ENCODE results near the gene PCMTD2. TPM values are rescaled to one million over a fixed set of nuclear protein-coding genes. Genes with fewer than 3 reads are reported as not detected.
A peak's percentile ranks its signal among the peaks of the same experiment; 100 is the strongest.

The PCMTD2 gene
- total and polyA plus RNA-seq, 4 experiments from 2014 or later = 52.5 to 196 (median 149) TPM

GRCh38 chr20:64212755-64213154 is 42.8 kb upstream of the PCMTD2 start:
- ChIA-PET POLR2A (ENCODE audit: partially characterized antibody) (no interaction called here), CTCF (ENCODE audit: partially characterized antibody) (no interaction called here)
- intact Hi-C loops (cut with micrococcal nuclease) = no loop called here
- H3K4me3 ChIP-seq (ENCODE audit: low read length in 2 of 2) = no peak overlapping the region
- H3K36me3 Mint-ChIP-seq = no peaks in the 10 kb centered on the region
- peaks cover 16 to 38% (median 17%) of the 10 kb centered on the region in 4 donors for H3K4me1 Mint-ChIP-seq
- H3K9me3 ChIP-seq (ENCODE audit: control insufficient read depth in 1 of 2, low read length in 2 of 2) = no peaks in the 10 kb centered on the region
- H3K36me3 ChIP-seq (ENCODE audit: insufficient read depth, low read length) = no peaks in the 10 kb centered on the region
- peak overlapping the region in 3 of 7 donors; percentile 31 to 86 (median 60) for H3K27ac Mint-ChIP-seq
- no peak for DNase-seq
- H3K9me3 Mint-ChIP-seq = no peaks in the 10 kb centered on the region
- no peak overlapping the region for H3K27ac ChIP-seq (ENCODE audit: low read depth, low read length)
- H3K27me3 ChIP-seq (ENCODE audit: insufficient read depth, low read length) = no peaks in the 10 kb centered on the region
- no peak overlapping the region for H3K4me3 Mint-ChIP-seq
- peaks cover 21% of the 10 kb centered on the region for H3K4me1 ChIP-seq (ENCODE audit: insufficient read depth, low read length)
- peaks cover 0 to 2% of the 10 kb centered on the region in 2 donors for H3K27me3 Mint-ChIP-seq

DNA sequence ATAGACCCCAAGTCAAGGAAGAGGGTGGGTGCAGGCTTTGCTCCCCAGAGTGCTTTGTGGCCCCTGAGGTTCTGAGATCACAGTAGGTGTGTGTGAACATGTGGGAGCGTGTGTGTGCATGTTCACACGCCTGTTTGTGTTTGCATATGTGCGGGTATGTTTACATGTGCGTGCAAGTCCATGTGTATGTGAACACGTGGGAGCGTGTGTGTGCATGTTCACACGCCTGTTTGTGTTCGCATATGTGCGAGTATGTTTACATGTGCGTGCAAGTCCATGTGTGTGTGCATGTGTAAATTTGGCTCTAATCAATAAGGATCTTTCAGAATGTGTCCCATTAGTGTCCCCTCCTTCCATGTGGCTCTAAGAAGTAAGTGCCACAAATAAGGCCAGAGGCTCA is 41.4 kb upstream of the PCMTD2 start:
- H3K36me3 Mint-ChIP-seq = no peaks in the 10 kb centered on the region
- CTCF ChIA-PET (ENCODE audit: partially characterized antibody) = no interaction called here
- no peaks in the 10 kb centered on the region for H3K36me3 ChIP-seq (ENCODE audit: insufficient read depth, low read length)
- no peaks in the 10 kb centered on the region for H3K27me3 ChIP-seq (ENCODE audit: insufficient read depth, low read length)
- H3K4me3 ChIP-seq (ENCODE audit: low read length in 2 of 2) = no peak overlapping the region
- POLR2A ChIA-PET (ENCODE audit: partially characterized antibody) = no interaction called here
- H3K4me1 Mint-ChIP-seq = peaks cover 17 to 42% (median 19%) of the 10 kb centered on the region in 4 donors
- H3K27ac Mint-ChIP-seq = peak overlapping the region in 1 of 7 donors; percentile 55
- no peaks in the 10 kb centered on the region for H3K27me3 Mint-ChIP-seq
- intact Hi-C loops (cut with micrococcal nuclease) = no loop called here
- peaks cover 22% of the 10 kb centered on the region for H3K4me1 ChIP-seq (ENCODE audit: insufficient read depth, low read length)
- no peaks in the 10 kb centered on the region for H3K9me3 ChIP-seq (ENCODE audit: control insufficient read depth in 1 of 2, low read length in 2 of 2)
- no peak overlapping the region for H3K27ac ChIP-seq (ENCODE audit: low read depth, low read length)
- no peaks in the 10 kb centered on the region for H3K9me3 Mint-ChIP-seq
- peak in 1 of 5 donors; percentile 4 for DNase-seq
- H3K4me3 Mint-ChIP-seq = peak overlapping the region in 1 of 8 donors; percentile 78

- Histone ChIP-seq H3K4me1 (ENCODE audit: insufficient read depth, low read length) (peaks cover 29% of the 10 kb centered on the region), H3K4me3 (ENCODE audit: low read length in 2 of 2) (no peak overlapping the region), H3K36me3 (ENCODE audit: insufficient read depth, low read length) (no peaks in the 10 kb centered on the region), H3K27me3 (ENCODE audit: insufficient read depth, low read length) (no peaks in the 10 kb centered on the region), H3K27ac (ENCODE audit: low read depth, low read length) (no peak overlapping the region), H3K9me3 (ENCODE audit: control insufficient read depth in 1 of 2, low read length in 2 of 2) (no peaks in the 10 kb centered on the region)
- Mint-ChIP-seq H3K4me1 (peaks cover 20 to 47% (median 23%) of the 10 kb centered on the region in 4 donors), H3K27ac (peak overlapping the region in 6 of 7 donors; percentile 0 to 88 (median 69)), H3K36me3 (no peaks in the 10 kb centered on the region), H3K4me3 (peak overlapping the region in 7 of 8 donors; percentile 21 to 83 (median 65)), H3K9me3 (no peaks in the 10 kb centered on the region), H3K27me3 (no peaks in the 10 kb centered on the region)
- POLR2A ChIA-PET (ENCODE audit: partially characterized antibody) = no interaction called here
- CTCF ChIA-PET (ENCODE audit: partially characterized antibody) = interaction anchor here (0.8 kb wide), 1 partner anchor 29 kb away, joined by 4 read pairs; no protein-coding TSS in a partner anchor
- DNase-seq = peak in 1 of 5 donors; percentile 18
- intact Hi-C loops (cut with micrococcal nuclease) = no loop called here
These were observed 40.6 kb upstream of the PCMTD2 start for GRCh38 chr20:64214952-64215351.

- H3K9me3 Mint-ChIP-seq = no peaks in the 10 kb centered on the region
- POLR2A ChIA-PET (ENCODE audit: partially characterized antibody) = interaction anchor here (1.1 kb wide), 1 partner anchor 11 kb away, joined by 4 read pairs; no protein-coding TSS in a partner anchor
These were observed 39.5 kb upstream of the PCMTD2 start for GRCh38 chr20:64216036-64216435.

DNA sequence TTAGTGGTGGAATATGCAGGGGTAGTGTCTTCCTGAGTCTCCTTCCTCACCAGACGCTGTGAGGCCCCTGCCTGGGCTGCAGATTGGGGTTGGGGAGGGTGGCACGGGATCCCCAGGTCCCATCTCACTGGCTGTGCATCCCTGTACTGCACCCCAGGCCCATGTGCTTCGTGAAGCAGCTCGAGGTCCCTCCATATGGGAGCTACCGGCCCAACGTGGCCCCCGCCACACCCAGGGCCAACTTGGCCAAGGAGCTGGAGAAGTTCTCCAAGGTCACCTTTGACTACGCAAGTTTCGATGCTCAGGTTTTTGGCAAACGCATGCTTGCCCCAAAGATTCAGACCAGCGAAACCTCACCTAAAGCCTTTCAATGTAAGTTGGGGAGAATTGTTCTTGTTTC is 38.6 kb upstream of the PCMTD2 start:
- ChIA-PET CTCF (ENCODE audit: partially characterized antibody) (no interaction called here), POLR2A (ENCODE audit: partially characterized antibody) (no interaction called here)
- Histone ChIP-seq H3K9me3 (ENCODE audit: control insufficient read depth in 1 of 2, low read length in 2 of 2) (no peaks in the 10 kb centered on the region), H3K4me3 (ENCODE audit: low read length in 2 of 2) (no peak overlapping the region), H3K27ac (ENCODE audit: low read depth, low read length) (no peak overlapping the region), H3K4me1 (ENCODE audit: insufficient read depth, low read length) (peaks cover 37% of the 10 kb centered on the region), H3K36me3 (ENCODE audit: insufficient read depth, low read length) (no peaks in the 10 kb centered on the region), H3K27me3 (ENCODE audit: insufficient read depth, low read length) (no peaks in the 10 kb centered on the region)
- H3K27me3 Mint-ChIP-seq = no peaks in the 10 kb centered on the region
- H3K9me3 Mint-ChIP-seq = no peaks in the 10 kb centered on the region
- peaks cover 22 to 52% (median 24%) of the 10 kb centered on the region in 4 donors for H3K4me1 Mint-ChIP-seq
- peak in 1 of 5 donors; percentile 13 for DNase-seq
- H3K4me3 Mint-ChIP-seq = no peak overlapping the region
- no peaks in the 10 kb centered on the region for H3K36me3 Mint-ChIP-seq
- peak overlapping the region in 1 of 7 donors; percentile 22 for H3K27ac Mint-ChIP-seq
- intact Hi-C loops (cut with micrococcal nuclease) = no loop called here

More at GRCh38 chr20:64216036-64216435, 39.5 kb upstream of the PCMTD2 start:
- no peaks in the 10 kb centered on the region for H3K36me3 Mint-ChIP-seq
- peak overlapping the region in 2 of 8 donors; percentile 31 to 35 for H3K4me3 Mint-ChIP-seq
- peaks cover 20 to 47% (median 23%) of the 10 kb centered on the region in 4 donors for H3K4me1 Mint-ChIP-seq
- no peaks in the 10 kb centered on the region for H3K9me3 ChIP-seq (ENCODE audit: control insufficient read depth in 1 of 2, low read length in 2 of 2)
- no peaks in the 10 kb centered on the region for H3K36me3 ChIP-seq (ENCODE audit: insufficient read depth, low read length)
- no peak overlapping the region for H3K27ac ChIP-seq (ENCODE audit: low read depth, low read length)
- H3K27me3 Mint-ChIP-seq = no peaks in the 10 kb centered on the region
- CTCF ChIA-PET (ENCODE audit: partially characterized antibody) = interaction anchor here (0.8 kb wide), 1 partner anchor 30 kb away, joined by 4 read pairs; no protein-coding TSS in a partner anchor
- no peak overlapping the region for H3K4me3 ChIP-seq (ENCODE audit: low read length in 2 of 2)
- peaks cover 32% of the 10 kb centered on the region for H3K4me1 ChIP-seq (ENCODE audit: insufficient read depth, low read length)
- H3K27me3 ChIP-seq (ENCODE audit: insufficient read depth, low read length) = no peaks in the 10 kb centered on the region
- intact Hi-C loops (cut with micrococcal nuclease) = no loop called here
- DNase-seq = peak in 1 of 5 donors; percentile 17
- peak overlapping the region in 2 of 7 donors; percentile 31 to 59 for H3K27ac Mint-ChIP-seq

DNA sequence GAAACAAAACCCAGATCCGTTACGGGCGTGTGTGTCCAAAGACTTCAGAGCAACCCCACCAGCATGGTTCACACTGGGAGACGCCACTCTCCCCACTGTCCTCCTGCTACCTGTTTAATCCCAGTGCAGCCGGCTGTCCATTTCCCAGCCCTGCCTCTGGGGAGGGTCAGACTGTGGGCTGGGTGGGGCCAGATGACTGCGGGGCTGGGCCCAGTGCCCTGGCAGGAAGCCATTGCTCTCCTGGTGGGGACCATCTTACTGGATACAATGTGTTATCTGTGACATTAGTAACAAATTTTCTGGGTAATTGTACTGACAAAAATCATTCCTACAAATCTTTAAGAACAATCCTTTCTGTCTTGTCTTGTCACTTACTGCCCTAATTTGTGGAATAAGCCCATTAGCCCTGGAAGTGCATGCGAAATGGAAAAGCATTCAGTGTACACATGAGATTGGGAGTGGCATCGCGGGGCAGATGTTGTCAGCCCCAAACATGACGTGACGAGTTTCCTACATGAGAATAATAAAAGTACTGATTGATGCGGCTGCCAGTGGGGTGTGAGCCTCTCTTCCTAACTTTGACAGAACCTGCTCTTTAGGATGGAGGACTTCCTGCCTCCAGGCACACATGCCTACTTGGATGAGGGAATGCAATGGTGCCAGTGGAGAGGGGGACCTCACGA is 37.9 kb upstream of the PCMTD2 start:
- no peak overlapping the region for H3K4me3 ChIP-seq (ENCODE audit: low read length in 2 of 2)
- no peak overlapping the region for H3K4me3 Mint-ChIP-seq
- H3K36me3 Mint-ChIP-seq = no peaks in the 10 kb centered on the region
- H3K27me3 ChIP-seq (ENCODE audit: insufficient read depth, low read length) = no peaks in the 10 kb centered on the region
- H3K27ac Mint-ChIP-seq = peak overlapping the region in 1 of 7 donors; percentile 30
- peaks cover 22 to 51% (median 24%) of the 10 kb centered on the region in 4 donors for H3K4me1 Mint-ChIP-seq
- H3K4me1 ChIP-seq (ENCODE audit: insufficient read depth, low read length) = peaks cover 37% of the 10 kb centered on the region
- H3K27me3 Mint-ChIP-seq = no peaks in the 10 kb centered on the region
- H3K9me3 Mint-ChIP-seq = no peaks in the 10 kb centered on the region
- CTCF ChIA-PET (ENCODE audit: partially characterized antibody) = no interaction called here
- H3K27ac ChIP-seq (ENCODE audit: low read depth, low read length) = no peak overlapping the region
- POLR2A ChIA-PET (ENCODE audit: partially characterized antibody) = no interaction called here
- H3K36me3 ChIP-seq (ENCODE audit: insufficient read depth, low read length) = no peaks in the 10 kb centered on the region
- DNase-seq = no peak
- no peaks in the 10 kb centered on the region for H3K9me3 ChIP-seq (ENCODE audit: control insufficient read depth in 1 of 2, low read length in 2 of 2)
- intact Hi-C loops (cut with micrococcal nuclease) = no loop called here

DNA sequence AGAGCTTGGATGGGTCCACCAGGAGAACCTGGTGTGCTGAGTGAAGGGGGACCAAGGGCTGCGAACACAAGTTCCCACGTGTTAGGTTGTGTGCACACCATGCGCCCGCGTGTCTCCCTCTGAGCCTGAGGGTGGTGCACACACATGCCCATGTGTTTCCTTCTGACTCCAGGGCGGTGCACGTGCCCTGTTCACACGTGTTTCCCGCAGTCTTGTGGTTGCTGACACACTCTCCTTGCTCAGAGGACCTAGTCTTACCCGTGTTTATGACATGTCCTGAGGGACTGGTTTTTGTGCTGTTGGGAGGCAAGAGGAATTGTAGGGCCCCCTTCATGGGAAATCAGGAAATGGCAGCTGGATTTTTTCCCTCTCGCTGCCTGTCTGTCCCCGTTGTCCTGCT is 36.3 kb upstream of the PCMTD2 start:
- H3K9me3 Mint-ChIP-seq = peaks cover 0 to 2% (median 0%) of the 10 kb centered on the region in 8 donors

More for the DNA sequence above, 36.3 kb upstream of the PCMTD2 start:
- Mint-ChIP-seq H3K4me3 (peak overlapping the region in 2 of 8 donors; percentile 30 to 62), H3K4me1 (peaks cover 21 to 46% (median 26%) of the 10 kb centered on the region in 4 donors), H3K36me3 (no peaks in the 10 kb centered on the region), H3K27ac (no peak overlapping the region), H3K27me3 (no peaks in the 10 kb centered on the region)
- DNase-seq = peak in 2 of 5 donors; percentile 7 to 47
- POLR2A ChIA-PET (ENCODE audit: partially characterized antibody) = no interaction called here
- H3K36me3 ChIP-seq (ENCODE audit: insufficient read depth, low read length) = no peaks in the 10 kb centered on the region
- peaks cover 38% of the 10 kb centered on the region for H3K4me1 ChIP-seq (ENCODE audit: insufficient read depth, low read length)
- H3K4me3 ChIP-seq (ENCODE audit: low read length in 2 of 2) = no peak overlapping the region
- no peaks in the 10 kb centered on the region for H3K9me3 ChIP-seq (ENCODE audit: control insufficient read depth in 1 of 2, low read length in 2 of 2)
- CTCF ChIA-PET (ENCODE audit: partially characterized antibody) = no interaction called here
- no peak overlapping the region for H3K27ac ChIP-seq (ENCODE audit: low read depth, low read length)
- no peaks in the 10 kb centered on the region for H3K27me3 ChIP-seq (ENCODE audit: insufficient read depth, low read length)
- intact Hi-C loops (cut with micrococcal nuclease) = no loop called here

All from CD4-positive, alpha-beta memory T cell (primary cell).